ENCODE results near the gene FAM135A. TPM values are rescaled to one million over a fixed set of nuclear protein-coding genes. Genes with fewer than 3 reads are reported as not detected.

The FAM135A gene
- total and polyA plus RNA-seq, 2 experiments from 2014 or later: 11.5 to 27.1 TPM

GRCh38 chr6:70390067-70390466, 23.2 kb upstream of the FAM135A start:
- no peaks in the 10 kb centered on the region for H3K27me3 ChIP-seq
- no peaks in the 10 kb centered on the region for H3K9me3 ChIP-seq (ENCODE audit: low read depth)
- no peaks in the 10 kb centered on the region for H3K36me3 ChIP-seq
- no peak overlapping the region for H3K4me3 ChIP-seq
- H3K4me1 ChIP-seq (ENCODE audit: low read depth): no peaks in the 10 kb centered on the region
- no peak overlapping the region for H3K27ac ChIP-seq
- TF ChIP-seq, protein P1, sequence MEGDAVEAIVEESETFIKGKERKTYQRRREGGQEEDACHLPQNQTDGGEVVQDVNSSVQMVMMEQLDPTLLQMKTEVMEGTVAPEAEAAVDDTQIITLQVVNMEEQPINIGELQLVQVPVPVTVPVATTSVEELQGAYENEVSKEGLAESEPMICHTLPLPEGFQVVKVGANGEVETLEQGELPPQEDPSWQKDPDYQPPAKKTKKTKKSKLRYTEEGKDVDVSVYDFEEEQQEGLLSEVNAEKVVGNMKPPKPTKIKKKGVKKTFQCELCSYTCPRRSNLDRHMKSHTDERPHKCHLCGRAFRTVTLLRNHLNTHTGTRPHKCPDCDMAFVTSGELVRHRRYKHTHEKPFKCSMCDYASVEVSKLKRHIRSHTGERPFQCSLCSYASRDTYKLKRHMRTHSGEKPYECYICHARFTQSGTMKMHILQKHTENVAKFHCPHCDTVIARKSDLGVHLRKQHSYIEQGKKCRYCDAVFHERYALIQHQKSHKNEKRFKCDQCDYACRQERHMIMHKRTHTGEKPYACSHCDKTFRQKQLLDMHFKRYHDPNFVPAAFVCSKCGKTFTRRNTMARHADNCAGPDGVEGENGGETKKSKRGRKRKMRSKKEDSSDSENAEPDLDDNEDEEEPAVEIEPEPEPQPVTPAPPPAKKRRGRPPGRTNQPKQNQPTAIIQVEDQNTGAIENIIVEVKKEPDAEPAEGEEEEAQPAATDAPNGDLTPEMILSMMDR (IDR thresholded peaks at IDR 0.05; ENCODE audit: low read depth, low read length): no peak
- DNase-seq (ENCODE audit: low read depth in 1 of 2, low spot score in 1 of 2): no peak

DNA sequence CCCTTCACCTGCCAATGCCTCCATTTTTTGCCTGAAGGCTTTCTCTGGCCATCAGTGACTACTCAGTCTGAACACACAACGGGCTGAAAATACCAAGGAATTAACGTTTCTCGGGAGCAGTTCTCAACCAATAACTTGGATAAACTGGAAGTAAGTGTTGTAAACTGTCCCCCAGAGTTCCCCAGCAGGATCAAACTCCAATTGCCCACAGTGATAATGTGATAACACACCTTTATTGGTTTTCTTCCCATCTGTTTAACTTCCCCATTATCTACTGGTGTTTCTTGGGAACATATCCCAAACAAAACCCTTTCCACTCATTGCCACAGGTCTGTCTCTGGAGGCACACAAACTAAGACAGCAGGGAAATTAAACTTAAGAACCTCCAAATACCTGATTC, 21.8 kb upstream of the FAM135A start:
- no peaks in the 10 kb centered on the region for H3K9me3 ChIP-seq (ENCODE audit: low read depth)
- no peak overlapping the region for H3K27ac ChIP-seq
- no peak overlapping the region for H3K4me3 ChIP-seq
- no peak for DNase-seq (ENCODE audit: low read depth in 1 of 2, low spot score in 1 of 2)
- H3K27me3 ChIP-seq: no peaks in the 10 kb centered on the region
- H3K36me3 ChIP-seq: no peaks in the 10 kb centered on the region
- TF ChIP-seq, protein P1 (IDR thresholded peaks at IDR 0.05; ENCODE audit: low read depth, low read length): no peak
- H3K4me1 ChIP-seq (ENCODE audit: low read depth): no peaks in the 10 kb centered on the region

DNA sequence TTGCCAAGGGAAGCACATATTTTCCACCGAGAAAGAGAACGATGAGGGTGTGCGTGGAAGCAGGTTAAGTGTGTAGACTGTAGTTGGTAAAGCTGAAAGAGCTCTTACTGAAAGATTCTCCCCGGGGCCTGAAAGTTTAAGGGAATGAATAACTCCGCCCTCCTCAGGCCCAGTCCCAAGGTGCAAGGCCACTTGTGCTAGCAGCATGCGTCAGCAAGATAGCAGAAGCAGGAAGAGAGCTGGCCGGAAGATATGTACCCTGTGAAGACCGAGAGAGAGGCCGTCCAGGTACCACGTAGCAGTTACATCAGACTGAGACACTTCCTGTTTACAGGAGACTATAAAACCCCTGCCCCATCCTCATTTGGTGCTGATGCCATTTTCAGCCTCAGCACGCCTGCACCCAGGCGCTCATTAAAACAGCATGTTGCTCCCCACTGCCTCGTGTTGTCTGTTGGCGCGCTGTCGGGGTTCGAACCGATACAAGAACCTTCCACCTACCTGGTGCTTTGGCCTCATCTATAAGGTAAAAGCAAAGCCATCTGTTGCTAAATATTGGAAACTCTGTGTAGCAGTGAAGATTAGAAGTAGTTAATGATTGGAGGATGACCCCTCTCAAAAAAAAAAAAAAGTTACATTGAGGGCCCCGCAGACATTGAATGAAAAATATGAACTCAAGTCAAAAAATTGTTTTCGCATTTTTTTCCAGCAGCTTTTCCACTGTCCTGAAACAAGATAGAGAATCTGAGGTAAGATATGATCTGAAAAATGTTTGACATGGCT, 18.6 kb upstream of the FAM135A start:
- Histone ChIP-seq H3K27me3 (no peaks in the 10 kb centered on the region), H3K4me3 (no peak overlapping the region), H3K4me1 (ENCODE audit: low read depth) (no peaks in the 10 kb centered on the region), H3K27ac (no peak overlapping the region), H3K9me3 (ENCODE audit: low read depth) (no peaks in the 10 kb centered on the region), H3K36me3 (no peaks in the 10 kb centered on the region)
- TF ChIP-seq, protein P1 (IDR thresholded peaks at IDR 0.05; ENCODE audit: low read depth, low read length): no peak
- DNase-seq (ENCODE audit: low read depth in 1 of 2, low spot score in 1 of 2): no peak

- Histone ChIP-seq H3K27me3 (no peaks in the 10 kb centered on the region), H3K9me3 (ENCODE audit: low read depth) (no peaks in the 10 kb centered on the region), H3K4me3 (no peak overlapping the region), H3K27ac (no peak overlapping the region), H3K4me1 (ENCODE audit: low read depth) (no peaks in the 10 kb centered on the region), H3K36me3 (no peaks in the 10 kb centered on the region)
- DNase-seq (ENCODE audit: low read depth in 1 of 2, low spot score in 1 of 2): no peak
- TF ChIP-seq, protein P1 (IDR thresholded peaks at IDR 0.05; ENCODE audit: low read depth, low read length): no peak
Observed at GRCh38 chr6:70395301-70395672, 18.0 kb upstream of the FAM135A start.

DNA sequence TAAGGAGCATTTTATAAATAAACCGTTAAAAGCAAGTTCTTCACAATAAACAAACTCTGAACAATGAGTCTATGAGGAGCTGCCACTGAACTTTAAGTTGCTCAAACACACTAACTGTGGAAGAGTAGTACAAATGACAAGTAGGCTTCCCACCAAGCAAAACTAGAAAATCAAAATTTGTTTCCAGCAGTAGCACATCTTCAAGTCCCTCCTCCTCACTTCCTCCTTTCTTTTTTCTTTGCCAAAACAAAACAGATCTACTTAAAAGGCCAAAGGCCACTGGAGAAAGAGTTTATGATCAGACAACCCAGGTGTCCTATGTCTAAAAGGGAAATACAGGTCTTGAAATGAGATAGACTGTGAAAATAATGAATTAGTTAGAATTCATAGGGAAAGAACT, 17.1 kb upstream of the FAM135A start:
- Histone ChIP-seq H3K27ac (no peak overlapping the region), H3K27me3 (no peaks in the 10 kb centered on the region), H3K36me3 (no peaks in the 10 kb centered on the region), H3K4me1 (ENCODE audit: low read depth) (no peaks in the 10 kb centered on the region), H3K9me3 (ENCODE audit: low read depth) (no peaks in the 10 kb centered on the region), H3K4me3 (no peak overlapping the region)
- TF ChIP-seq, protein P1 (IDR thresholded peaks at IDR 0.05; ENCODE audit: low read depth, low read length): no peak
- no peak for DNase-seq (ENCODE audit: low read depth in 1 of 2, low spot score in 1 of 2)
